HepG2 (cell line): ENCODE data around the gene ETV6. TPM values are rescaled to one million over a fixed set of nuclear protein-coding genes. Genes with fewer than 3 reads are reported as not detected.

Experiments
- ATAC-seq: fragments of 200-7000 bp; cut with Tn5 transposase; 3 replicates; pipeline ENCODE4 v1.9.1; 2020; ENCODE audit warnings: mild to moderate bottlenecking, moderate library complexity
- BruUV-seq: library from RNA; stranded (reverse); fragments of 400-500 nt; replicated peaks from 2 replicates; lab custom pipeline; 2021; lab: Mats Ljungman, UMichigan
- CTCF ChIA-PET: fragments of 300-600 bp; formaldehyde crosslinking; extraction: SDS; loops from one replicate; lab custom pipeline; 2021; ENCODE audit warnings: low total read pairs, inconsistent platforms, low intra/inter-chr PET ratio; lab: Yijun Ruan, JAX
- POLR2A ChIA-PET: fragments of 350-600 bp; sonication (Branson Sonifier 250); formaldehyde crosslinking; loops from one replicate; lab custom pipeline; 2020; ENCODE audit warnings: antibody characterized with exemption, inconsistent platforms; lab: Yijun Ruan, JAX
- DNase-seq: peaks from one replicate; pipeline ENCODE4 v3.0.0-alpha.2; 2015; ENCODE audit warnings: low spot score
- FAIRE-seq: peaks from 3 replicates; lab custom pipeline; 2011; peaks lifted over from hg19 to GRCh38; lab: Jason Lieb, UNC
- H2AFZ ChIP-seq: one replicate; pipeline ENCODE4 v1.6.1; 2011; ENCODE audit warnings: low read length, inconsistent platforms
- H3K27ac ChIP-seq: fragments of 300-600 bp; 3 replicates; pipeline ENCODE4 v1.8.0; 2011; ENCODE audit warnings: mixed run types, mild to moderate bottlenecking, mixed read lengths, low read length, inconsistent platforms; ENCODE audit not compliant: insufficient read depth; ENCODE audit errors: extremely low read length
- H3K27me3 ChIP-seq, 2 experiments: fragments of 200-600 bp in 1 of 2; 2 replicates in 1 of 2; 3 replicates in 1 of 2; pipeline versions ENCODE4 v1.6.0 to v1.8.0; 2011; ENCODE audit warnings: low read length in 2 of 2, mild to moderate bottlenecking in 2 of 2, moderate library complexity in 2 of 2, inconsistent platforms in 1 of 2; ENCODE audit not compliant: insufficient read depth in 2 of 2, control insufficient read depth in 1 of 2
- H3K36me3 ChIP-seq, 2 experiments: fragments of 200-600 bp in 1 of 2; replicated peaks in 1 of 2; 2 replicates in 1 of 2; 3 replicates in 1 of 2; pipeline versions ENCODE4 v1.5.1 to v1.8.0; 2011; ENCODE audit warnings: low read length in 2 of 2, inconsistent platforms in 1 of 2; ENCODE audit not compliant: insufficient read depth in 2 of 2, control insufficient read depth in 1 of 2
- H3K4me1 ChIP-seq: 2 replicates; pipeline ENCODE4 v1.5.1; 2012; ENCODE audit warnings: low read length, inconsistent platforms; ENCODE audit not compliant: insufficient read depth
- H3K4me2 ChIP-seq: 2 replicates; pipeline ENCODE4 v1.6.0; 2011; ENCODE audit warnings: low read depth, low read length, inconsistent platforms
- H3K4me3 ChIP-seq, 3 experiments: fragments of 200-600 bp in 1 of 3; sonication (generic), shearing (Covaris generic) in 1 of 3; replicated peaks in 1 of 3; 2 replicates each; pipeline ENCODE4 v1.5.1; 2011 to 2016; ENCODE audit warnings: low read length in 3 of 3, inconsistent platforms in 2 of 3, low read depth in 2 of 3, mild to moderate bottlenecking in 2 of 3, control low read depth in 1 of 3, mixed read lengths in 1 of 3; ENCODE audit not compliant: insufficient read depth in 1 of 3
- H3K79me2 ChIP-seq: one replicate; pipeline ENCODE4 v1.6.1; 2011; ENCODE audit warnings: low read length, inconsistent platforms; ENCODE audit not compliant: insufficient read depth
- H3K9ac ChIP-seq: 2 replicates; pipeline ENCODE4 v1.6.0; 2011; ENCODE audit warnings: mild to moderate bottlenecking, low read depth, low read length, inconsistent platforms; ENCODE audit not compliant: insufficient read depth
- H3K9me3 ChIP-seq: 2 replicates; pipeline ENCODE4 v1.5.1; 2012; ENCODE audit warnings: mild to moderate bottlenecking, low read length
- H4K20me1 ChIP-seq: 2 replicates; pipeline ENCODE4 v1.6.0; 2011; ENCODE audit warnings: inconsistent platforms, mild to moderate bottlenecking, low read length, moderate library complexity; ENCODE audit not compliant: insufficient read depth
- ETS1 ChIP-seq: sonication (generic); formaldehyde crosslinking; IDR thresholded peaks from 2 replicates; pipeline ENCODE4 v1.4.0; 2020; ENCODE audit warnings: missing genetic modification reagents
- FOXK1 ChIP-seq: sonication (generic); formaldehyde crosslinking; IDR thresholded peaks from 2 replicates; pipeline ENCODE4 v1.4.0; 2020; ENCODE audit warnings: low read depth, missing genetic modification reagents, borderline replicate concordance
- NR1H2 ChIP-seq: sonication (generic); formaldehyde crosslinking; IDR thresholded peaks from 2 replicates; pipeline ENCODE4 v1.8.1; 2022; ENCODE audit warnings: low read depth, missing genetic modification reagents, borderline replicate concordance
- POLR2A ChIP-seq, 2 experiments: IDR thresholded peaks; 2 replicates each; pipeline ENCODE4 v1.6.1; 2011; ENCODE audit warnings: low read depth in 2 of 2, low read length in 2 of 2, mild to moderate bottlenecking in 1 of 2, moderate library complexity in 1 of 2; ENCODE audit not compliant: insufficient read depth in 1 of 2
- TFE3 ChIP-seq: IDR thresholded peaks from 2 replicates; pipeline ENCODE4 v1.6.1; 2016
- ZNF460 ChIP-seq: sonication (generic); formaldehyde crosslinking; IDR thresholded peaks from 2 replicates; pipeline ENCODE4 v1.5.1; 2020; ENCODE audit warnings: missing genetic modification reagents, mild to moderate bottlenecking, borderline replicate concordance
- ZNF891 ChIP-seq: sonication (generic); formaldehyde crosslinking; IDR thresholded peaks from 2 replicates; pipeline ENCODE4 v1.5.0; 2020; ENCODE audit warnings: mild to moderate bottlenecking, missing genetic modification reagents
- WGBS: methylation state at CpG from one replicate; pipeline ENCODE4 v1.1.6; 2017; ENCODE audit warnings: low lambda C conversion rate; 5-methylcytosine and 5-hydroxymethylcytosine counted together
- in situ Hi-C: cut with HindIII; loops from 2 replicates; pipeline ENCODE4 v1.10.0; 2017; ENCODE audit warnings: low pct_unique_long_range_greater_than_20kb; ENCODE audit not compliant: extremely low pct_ligation_motif_present
- intact Hi-C: fragments of 100-400 bp; cut with micrococcal nuclease; formaldehyde crosslinking; loops from one replicate; pipeline ENCODE4 v1.10.0; 2022; ENCODE audit not compliant: unreplicated experiment
- polyA plus RNA-seq, 8 experiments: library from polyadenylated mRNA; depleted of rRNA in 3 of 8; stranded (reverse) in 7 of 8; unstranded in 1 of 8; fragments of >200 nt; fragmentation: Illumina TruSeq in 4 of 8; extraction: Trizol in 4 of 8; gene quantifications; 2 replicates each; pipeline versions ENCODE4 v1.2.1 to v1.2.3, GENCODE V29; 2011 to 2016; ENCODE audit warnings: low read depth in 4 of 8, missing spikeins in 1 of 8, mixed read lengths in 1 of 8; ENCODE audit not compliant: insufficient read depth in 1 of 8
- total RNA-seq, 5 experiments: library from RNA; depleted of rRNA; stranded (reverse); fragments of >200 nt; fragmentation: Illumina TruSeq; extraction: Trizol; gene quantifications; 2 replicates each; pipeline ENCODE4 v1.2.3, GENCODE V29; 2016; ENCODE audit warnings: low read depth in 1 of 5

ETV6 gene
- total and polyA plus RNA-seq, 2 of the 13 experiments (the other 11 are each of a cell fraction or from before 2014, with no cell fraction given) = 2.2 to 3.0 TPM

GRCh38 chr12:11893998-11894397 lies 244.5 kb downstream of the ETV6 start (continued):
- no peak for TF ChIP-seq TFE3 (CRISPR knock-in tag)
- TF ChIP-seq NR1H2 (CRISPR knock-in tag) = no peak
- no peak for TF ChIP-seq POLR2A (IDR thresholded peaks at IDR 0.05; ENCODE audit: insufficient read depth in 1 of 2, low read depth in 2 of 2, low read length in 2 of 2)
- TF ChIP-seq FOXK1 (CRISPR knock-in tag) = no peak
- TF ChIP-seq ETS1 (CRISPR knock-in tag) = no peak
- TF ChIP-seq, all 625 proteins: peak for 0

GRCh38 chr12:11894890-11895289 lies 245.4 kb downstream of the ETV6 start:
- H3K4me1 ChIP-seq = peaks cover 23% of the 10 kb centered on the region
- BruUV-seq = no TSS peak
- no peak overlapping the region for H2AFZ ChIP-seq
- TF ChIP-seq ZNF891 (CRISPR knock-in tag) = no peak
- TF ChIP-seq ZNF460 = no peak
- ChIA-PET CTCF (no interaction called here), POLR2A (no interaction called here)
- FAIRE-seq (no peak), ATAC-seq (no peak), DNase-seq (no peak)
- no peak overlapping the region for H3K9ac ChIP-seq
- in situ Hi-C loops = no loop called here
- H3K4me3 ChIP-seq = no peak overlapping the region
- intact Hi-C loops = loop anchor here (5.0 kb wide), 1 partner anchor 313 kb away; no protein-coding TSS in a partner anchor
- H3K27me3 ChIP-seq = no peaks in the 10 kb centered on the region
- no peaks in the 10 kb centered on the region for H3K79me2 ChIP-seq
- no peaks in the 10 kb centered on the region for H4K20me1 ChIP-seq
- no peaks in the 10 kb centered on the region; a peak in 2 of 5 replicates for H3K36me3 ChIP-seq
- no peak overlapping the region for H3K4me2 ChIP-seq
- H3K27ac ChIP-seq = no peak overlapping the region
- no peaks in the 10 kb centered on the region for H3K9me3 ChIP-seq
- 95% methylated on average over 4 of the region's 4 CpGs for WGBS
